Smooth muscle cell (in vitro differentiated cells): ENCODE data around the gene TRIM14. TPM values are rescaled to one million over a fixed set of nuclear protein-coding genes. Genes with fewer than 3 reads are reported as not detected.

Experiments
- DNase-seq: peaks from one replicate; lab custom pipeline; 2025; ENCODE audit not compliant: unreplicated experiment; lab: John Stamatoyannopoulos, UW
- H2AFZ ChIP-seq: fragments of 200-600 bp; sonication (generic); 2 replicates; pipeline ENCODE4 v1.6.0; 2016; ENCODE audit warnings: antibody characterized with exemption, low read depth, mild to moderate bottlenecking
- H3F3A ChIP-seq: fragments of 200-600 bp; sonication (generic); 2 replicates; pipeline ENCODE4 v1.6.0; 2017; ENCODE audit warnings: antibody characterized with exemption, low read depth
- H3K27ac ChIP-seq: fragments of 200-600 bp; sonication (generic); 2 replicates; pipeline ENCODE4 v1.5.1; 2016; ENCODE audit warnings: low read depth, mild to moderate bottlenecking
- H3K27me3 ChIP-seq: fragments of 200-600 bp; sonication (generic); 2 replicates; pipeline ENCODE4 v1.6.1; 2016; ENCODE audit warnings: low read depth, mild to moderate bottlenecking
- H3K36me3 ChIP-seq: fragments of 200-600 bp; sonication (generic); 2 replicates; pipeline ENCODE4 v1.5.1; 2016; ENCODE audit warnings: low read depth
- H3K4me1 ChIP-seq: fragments of 200-600 bp; sonication (generic); 2 replicates; pipeline ENCODE4 v1.5.1; 2016; ENCODE audit warnings: low read depth
- H3K4me2 ChIP-seq: fragments of 200-600 bp; sonication (generic); 2 replicates; pipeline ENCODE4 v1.6.0; 2016; ENCODE audit warnings: mild to moderate bottlenecking
- H3K4me3 ChIP-seq: fragments of 200-600 bp; sonication (generic); 2 replicates; pipeline ENCODE4 v1.5.1; 2016; ENCODE audit warnings: mild to moderate bottlenecking
- H3K79me2 ChIP-seq: fragments of 200-600 bp; sonication (generic); 2 replicates; pipeline ENCODE4 v1.6.0; 2016; ENCODE audit warnings: low read depth, mild to moderate bottlenecking
- H3K9ac ChIP-seq: fragments of 200-600 bp; sonication (generic); 2 replicates; pipeline ENCODE4 v1.6.0; 2016; ENCODE audit warnings: low read depth
- H3K9me3 ChIP-seq: fragments of 200-600 bp; sonication (generic); replicated peaks from 2 replicates; pipeline ENCODE4 v1.5.1; 2016; ENCODE audit warnings: low read depth
- H4K20me1 ChIP-seq: fragments of 200-600 bp; sonication (generic); 2 replicates; pipeline ENCODE4 v1.6.0; 2016; ENCODE audit warnings: low read depth
- CTCF ChIP-seq: fragments of 200-600 bp; sonication (generic); IDR thresholded peaks from 2 replicates; pipeline ENCODE4 v1.5.1; 2017; ENCODE audit warnings: borderline replicate concordance, mild to moderate bottlenecking, antibody characterized with exemption; ENCODE audit not compliant: insufficient read depth, poor library complexity, severe bottlenecking
- WGBS: methylation state at CpG from one replicate; pipeline ENCODE4 v1.1.7; 2016; ENCODE audit warnings: low lambda C conversion rate; 5-methylcytosine and 5-hydroxymethylcytosine counted together
- polyA plus RNA-seq: library from polyadenylated mRNA; unstranded; fragments of >200 nt; fragmentation: Nextera tagmentation; extraction: Ambion mirVana; gene quantifications from 2 replicates; pipeline ENCODE4 v1.2.1, GENCODE V29; 2016
- total RNA-seq: library from RNA; depleted of rRNA; stranded (reverse); fragments of >200 nt; gene quantifications from 2 replicates; pipeline ENCODE4 v1.2.3, GENCODE V29; 2014

The TRIM14 gene
- total and polyA plus RNA-seq, 2 experiments from 2014 or later: 1.2 to 2.5 TPM

GRCh38 chr9:98039607-98040017 is 79.4 kb downstream of the TRIM14 start:
- Histone ChIP-seq H2AFZ (no peak overlapping the region), H3K9me3 (no peaks in the 10 kb centered on the region), H3K4me1 (no peaks in the 10 kb centered on the region), H3K4me2 (no peak overlapping the region), H3F3A (no peaks in the 10 kb centered on the region), H3K27ac (no peak overlapping the region), H4K20me1 (no peaks in the 10 kb centered on the region), H3K79me2 (no peaks in the 10 kb centered on the region), H3K9ac (no peak overlapping the region), H3K4me3 (no peak overlapping the region), H3K27me3 (no peaks in the 10 kb centered on the region), H3K36me3 (no peaks in the 10 kb centered on the region)
- DNase-seq: no peak
- WGBS: 83% methylated on average over 10 of the region's 10 CpGs
- no peak for TF ChIP-seq CTCF

GRCh38 chr9:98038958-98039357 is 80.1 kb downstream of the TRIM14 start:
- 81% methylated on average over 8 of the region's 8 CpGs for WGBS
- no peaks in the 10 kb centered on the region for H4K20me1 ChIP-seq
- no peaks in the 10 kb centered on the region for H3K36me3 ChIP-seq
- H3K79me2 ChIP-seq: no peaks in the 10 kb centered on the region
- DNase-seq: no peak
- no peaks in the 10 kb centered on the region for H3K4me1 ChIP-seq
- H3K4me3 ChIP-seq: no peak overlapping the region
- H3K27me3 ChIP-seq: no peaks in the 10 kb centered on the region
- H3F3A ChIP-seq: no peaks in the 10 kb centered on the region
- no peak overlapping the region for H2AFZ ChIP-seq
- H3K9ac ChIP-seq: no peak overlapping the region
- H3K9me3 ChIP-seq: no peaks in the 10 kb centered on the region
- TF ChIP-seq CTCF: no peak
- no peak overlapping the region for H3K27ac ChIP-seq
- H3K4me2 ChIP-seq: no peak overlapping the region

GRCh38 chr9:98037357-98037756 is 81.7 kb downstream of the TRIM14 start:
- H3K9me3 ChIP-seq: no peaks in the 10 kb centered on the region
- no peaks in the 10 kb centered on the region for H3K36me3 ChIP-seq
- H3K4me2 ChIP-seq: no peak overlapping the region
- no peaks in the 10 kb centered on the region for H3K4me1 ChIP-seq
- no peaks in the 10 kb centered on the region for H3K79me2 ChIP-seq
- H2AFZ ChIP-seq: no peak overlapping the region
- no peak for TF ChIP-seq CTCF
- no peak overlapping the region for H3K27ac ChIP-seq
- H3K9ac ChIP-seq: no peak overlapping the region
- no peaks in the 10 kb centered on the region for H3K27me3 ChIP-seq
- H3F3A ChIP-seq: no peaks in the 10 kb centered on the region
- no peak overlapping the region for H3K4me3 ChIP-seq
- no peak for DNase-seq
- no peaks in the 10 kb centered on the region for H4K20me1 ChIP-seq
